GM12892 (cell line): ENCODE data around the gene DOCK4.

ENCODE experiments used
- POLR2AphosphoS5 ChIP-seq: IDR thresholded peaks from 2 replicates; pipeline ENCODE4 v1.6.1; 2011; ENCODE audit warnings: low read depth, low read length, control low read depth
- TAF1 ChIP-seq: IDR thresholded peaks from 2 replicates; pipeline ENCODE4 v1.6.1; 2011; ENCODE audit warnings: low read depth, mild to moderate bottlenecking, control low read depth, low read length, borderline replicate concordance

- TF ChIP-seq POLR2AphosphoS5 (no peak), TAF1 (no peak)
Observed at GRCh38 chr7:111740942-111741341, 465.3 kb downstream of the DOCK4 start.
